NCI-H128 (cell line): ENCODE data around the gene CCDC69.
"Not testable (repeated sequence)": the region's sequence is repeated elsewhere in the genome, so short reads cannot be mapped to it uniquely, and the experiment has no call there.

Experiments
- DNase-seq: peaks from one replicate; lab custom pipeline; 2025; ENCODE audit not compliant: unreplicated experiment; lab: John Stamatoyannopoulos, UW

The CCDC69 gene

GRCh38 chr5:151223447-151224264 lies at the start of gene CCDC69:
TSS of gene CCDC69 (minus strand) at chr5:151224092. CDS start at chr5:151223970, 122 bp downstream.
- no peak for DNase-seq

DNA sequence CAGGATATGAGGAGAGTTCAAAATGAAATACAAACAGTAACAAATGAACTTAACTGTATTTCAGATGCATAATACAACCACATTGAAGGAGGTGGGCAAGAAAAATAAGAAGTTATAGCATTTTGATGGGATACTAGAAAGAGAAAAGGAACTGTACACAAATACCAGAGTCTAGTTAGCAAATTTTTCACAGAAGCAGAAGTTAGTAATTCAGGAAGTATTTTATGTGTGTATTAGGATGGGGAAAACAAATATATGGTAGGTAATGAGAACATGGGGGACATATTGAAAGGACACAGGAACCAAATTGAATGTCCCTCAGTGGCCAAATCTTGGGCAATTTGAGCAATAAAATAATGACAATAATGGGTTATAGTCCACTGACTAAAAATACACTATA lies 47.4 kb upstream of the CCDC69 start:
- DNase-seq, result no peak

GRCh38 chr5:151270599-151270998 lies 46.7 kb upstream of the CCDC69 start:
- DNase-seq, result no peak

GRCh38 chr5:151267491-151268260 lies 43.8 kb upstream of the CCDC69 start:
- no peak for DNase-seq

GRCh38 chr5:151264113-151264512 lies 40.2 kb upstream of the CCDC69 start:
- DNase-seq, result no peak

- DNase-seq, result no peak
These were observed 38.6 kb upstream of the CCDC69 start for GRCh38 chr5:151262532-151262931.

DNA sequence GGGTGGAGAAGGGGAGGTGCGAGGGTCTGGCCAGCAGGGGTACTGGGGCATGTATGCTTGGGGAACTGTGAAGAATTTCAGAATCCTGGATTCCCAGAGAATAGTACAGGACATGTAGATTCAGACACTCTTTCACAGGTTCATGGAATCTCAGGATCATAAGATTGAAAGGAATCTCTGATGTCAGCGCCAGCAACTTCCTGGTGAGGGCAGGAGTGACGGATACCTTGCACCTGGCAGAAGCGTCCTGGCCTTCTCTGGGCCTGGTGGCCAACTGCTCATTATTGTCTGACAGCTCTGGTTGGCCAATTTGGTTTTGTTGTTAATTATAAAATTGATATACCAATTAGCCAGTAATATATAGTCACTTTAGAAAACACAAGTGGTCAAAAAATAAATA lies 36.0 kb upstream of the CCDC69 start:
- DNase-seq, result no peak

DNA sequence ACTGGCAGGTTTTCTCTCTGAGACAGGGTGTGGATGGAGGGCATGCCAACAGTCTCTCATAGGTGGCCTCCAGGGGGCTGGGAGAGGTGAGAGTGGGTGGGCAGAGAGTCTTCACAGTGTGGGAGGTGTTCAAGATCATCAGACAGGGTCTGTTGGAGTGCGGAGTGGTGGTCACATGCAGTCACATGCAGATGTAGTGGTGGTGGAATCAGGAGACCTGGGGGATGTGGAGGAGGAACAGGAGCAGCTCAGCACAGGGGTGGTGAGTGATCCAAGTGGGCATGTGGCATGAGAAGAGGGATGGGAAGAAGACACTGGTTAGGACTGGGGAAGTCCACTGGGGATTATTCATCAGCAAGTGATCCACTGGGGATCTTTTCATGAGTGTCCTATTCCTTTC lies 34.9 kb upstream of the CCDC69 start:
- no peak for DNase-seq

GRCh38 chr5:151258201-151258611 lies 34.3 kb upstream of the CCDC69 start:
- no peak for DNase-seq

GRCh38 chr5:151257731-151258181 lies 33.9 kb upstream of the CCDC69 start:
- DNase-seq, result no peak

DNA sequence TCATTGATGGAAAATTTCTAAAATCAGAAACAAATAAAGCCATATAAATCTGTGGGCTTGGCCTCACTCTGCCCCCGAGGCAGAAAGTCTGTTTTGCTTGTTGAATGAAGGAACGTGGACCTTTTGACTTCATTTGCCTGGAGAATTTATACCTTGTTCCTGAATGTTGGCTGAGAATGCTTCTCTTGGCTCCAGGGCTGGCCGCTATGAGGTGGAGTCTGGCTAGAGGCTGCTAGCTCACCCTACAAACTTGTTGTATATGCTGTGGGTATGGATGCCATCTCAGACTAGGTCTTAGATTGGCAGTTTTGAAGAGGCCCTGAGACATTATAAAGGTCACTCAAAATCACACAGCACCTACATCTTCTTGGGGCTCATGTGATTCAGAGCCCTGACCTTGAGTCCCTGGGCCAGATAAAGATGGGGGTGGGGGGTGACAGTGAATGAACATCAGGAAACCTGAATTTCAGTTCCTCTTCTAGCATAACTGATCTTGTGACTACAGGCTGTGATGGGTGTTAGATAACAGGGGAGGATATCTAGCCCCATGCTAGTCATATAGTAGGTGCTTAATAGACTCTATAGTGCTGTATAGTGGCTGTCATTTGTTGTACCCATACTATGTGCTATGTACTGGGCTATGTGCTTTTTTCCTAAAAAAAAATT lies 31.9 kb upstream of the CCDC69 start:
- no peak for DNase-seq

GRCh38 chr5:151254990-151255389 lies 31.1 kb upstream of the CCDC69 start:
- DNase-seq, result not testable (repeated sequence)

GRCh38 chr5:151254556-151254955 lies 30.7 kb upstream of the CCDC69 start:
- no peak for DNase-seq

DNA sequence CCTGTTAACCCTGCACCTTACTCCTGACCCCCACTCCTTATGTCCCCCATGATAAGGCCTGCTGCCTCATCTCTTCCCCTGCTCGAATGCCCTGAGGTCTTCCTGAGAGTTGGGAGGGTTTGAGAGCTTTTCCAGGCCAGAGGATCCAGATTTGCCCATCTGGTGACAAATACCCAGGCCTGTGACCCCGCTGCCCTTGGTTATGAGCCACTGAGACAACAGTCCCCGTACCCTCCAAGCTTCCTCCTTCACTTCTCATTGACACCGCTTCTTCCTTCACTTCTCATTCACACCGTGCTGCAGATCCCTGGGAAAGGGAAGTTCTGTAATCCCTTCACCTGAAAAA lies 29.7 kb upstream of the CCDC69 start:
- no peak for DNase-seq

DNA sequence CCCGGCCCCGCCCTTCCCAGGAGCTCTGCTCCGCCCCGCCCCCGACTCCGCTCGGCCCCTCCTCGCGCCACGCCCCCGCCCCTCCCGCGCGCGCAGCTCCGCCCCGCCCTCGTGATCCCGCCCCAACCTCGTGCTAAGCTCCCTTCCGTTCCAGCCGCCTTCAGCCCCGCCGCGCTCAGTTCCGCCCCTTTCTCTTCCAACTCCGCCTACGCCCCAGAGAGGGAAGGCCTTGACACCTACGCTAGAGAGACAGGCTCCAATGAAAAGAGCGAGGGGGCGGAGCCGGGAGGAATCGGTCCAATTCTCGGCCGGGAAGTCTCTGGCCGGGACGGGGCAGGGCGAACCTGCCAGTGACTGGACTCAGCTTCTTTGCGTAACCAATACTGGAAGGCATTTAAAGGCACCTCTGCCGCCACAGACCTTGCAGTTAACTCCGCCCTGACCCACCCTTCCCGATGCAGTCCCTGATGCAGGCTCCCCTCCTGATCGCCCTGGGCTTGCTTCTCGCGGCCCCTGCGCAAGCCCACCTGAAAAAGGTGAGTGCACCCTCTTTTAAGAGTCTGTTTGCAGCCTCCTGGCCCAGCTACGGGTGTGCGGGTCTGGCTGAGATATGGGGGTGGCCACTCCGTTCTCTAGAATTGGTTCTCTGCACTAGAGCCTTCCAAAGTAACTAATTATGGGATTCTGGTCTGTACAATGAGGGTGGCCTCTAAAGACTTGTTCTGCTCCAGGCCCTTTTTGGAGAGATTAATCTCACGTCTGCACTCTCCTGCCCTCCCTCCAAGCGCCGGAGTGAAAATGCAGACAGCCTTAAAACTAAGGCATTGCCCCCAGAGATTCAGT lies 29.1 kb upstream of the CCDC69 start, which contains the start of gene GM2A:
Gene GM2A (plus strand): TSS at position 424 of the 843 bp plus-strand sequence. CDS start 32 bp downstream, at position 456.
- DNase-seq, result peak; percentile 88

DNA sequence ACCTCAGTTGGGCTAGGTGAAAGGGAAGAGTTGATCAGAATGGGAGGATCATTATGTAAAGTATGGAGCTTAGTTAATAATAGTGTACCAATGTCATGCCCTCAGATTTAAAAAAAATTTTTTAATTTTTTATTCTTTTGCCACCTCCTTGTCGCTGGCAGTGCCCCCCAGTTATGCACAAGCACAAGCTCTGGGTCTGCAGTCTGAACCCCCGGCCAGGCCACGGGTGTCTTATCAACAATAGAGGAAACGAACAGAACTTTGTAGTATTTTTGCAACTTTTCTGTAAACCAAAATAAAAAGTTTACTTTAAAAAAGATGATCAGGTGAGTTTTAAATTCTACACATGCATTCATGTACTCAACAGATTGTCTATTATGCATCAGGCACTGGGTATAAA lies 27.7 kb upstream of the CCDC69 start:
- no peak for DNase-seq

DNA sequence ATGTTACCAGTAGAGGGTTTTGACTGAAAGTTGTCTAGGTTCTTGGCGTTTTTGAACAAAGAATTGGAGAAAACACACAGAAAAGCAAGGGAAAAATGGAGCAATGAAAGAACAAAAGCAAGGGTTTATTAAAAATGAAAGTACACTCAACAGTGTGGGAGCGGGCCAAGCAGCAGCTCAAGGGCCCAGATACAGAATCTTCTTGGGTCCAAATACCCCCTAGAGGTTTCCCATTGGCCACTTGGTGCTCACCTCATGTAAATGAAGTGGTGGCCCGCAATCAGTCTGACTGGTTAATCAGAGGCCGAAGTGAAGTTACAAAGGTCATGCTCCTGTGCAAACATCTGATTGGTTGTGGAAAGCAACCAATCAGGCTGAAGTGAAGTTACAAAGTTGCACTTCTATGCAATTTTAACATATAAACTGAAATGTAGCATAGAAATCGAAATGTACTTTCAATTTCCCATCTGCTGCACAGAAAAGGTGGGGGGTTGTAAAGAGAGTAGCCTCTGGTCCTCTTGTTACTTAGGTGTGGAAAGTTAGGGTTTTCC lies 27.2 kb upstream of the CCDC69 start:
- no peak for DNase-seq

DNA sequence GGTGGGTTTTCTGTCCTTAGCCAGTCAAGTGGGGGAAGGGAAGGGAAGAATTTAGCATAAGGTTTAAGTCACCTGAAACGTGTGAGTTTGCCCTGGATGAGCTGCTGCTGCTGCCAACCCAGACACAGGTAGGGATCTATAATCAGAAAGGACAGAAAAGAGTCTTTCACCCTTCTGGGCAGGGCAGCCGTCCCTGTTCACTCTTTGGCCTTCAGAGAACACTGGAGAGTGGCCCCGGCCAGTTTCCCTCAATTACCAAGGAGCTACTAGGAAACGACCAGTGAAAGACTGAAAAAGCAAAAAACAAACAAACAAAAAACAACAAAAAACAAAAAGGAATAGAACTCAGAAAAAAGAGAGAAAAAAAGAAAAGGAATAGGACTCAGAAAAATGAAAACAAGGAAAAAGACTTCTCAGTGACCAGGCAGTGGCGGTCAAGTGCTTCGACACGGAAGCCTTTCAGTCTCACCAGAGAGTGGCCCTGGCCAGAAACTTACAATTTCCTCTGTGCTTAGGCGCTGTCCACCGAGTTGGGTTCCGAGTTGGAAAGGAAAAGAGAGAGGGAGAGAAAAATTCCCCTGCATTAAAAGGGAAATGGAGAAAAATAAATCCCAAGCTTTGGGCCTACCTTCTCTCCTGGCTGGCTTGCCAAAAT lies 26.6 kb upstream of the CCDC69 start:
- no peak for DNase-seq

- no peak for DNase-seq
These were observed 25.4 kb upstream of the CCDC69 start for GRCh38 chr5:151249281-151249680.

DNA sequence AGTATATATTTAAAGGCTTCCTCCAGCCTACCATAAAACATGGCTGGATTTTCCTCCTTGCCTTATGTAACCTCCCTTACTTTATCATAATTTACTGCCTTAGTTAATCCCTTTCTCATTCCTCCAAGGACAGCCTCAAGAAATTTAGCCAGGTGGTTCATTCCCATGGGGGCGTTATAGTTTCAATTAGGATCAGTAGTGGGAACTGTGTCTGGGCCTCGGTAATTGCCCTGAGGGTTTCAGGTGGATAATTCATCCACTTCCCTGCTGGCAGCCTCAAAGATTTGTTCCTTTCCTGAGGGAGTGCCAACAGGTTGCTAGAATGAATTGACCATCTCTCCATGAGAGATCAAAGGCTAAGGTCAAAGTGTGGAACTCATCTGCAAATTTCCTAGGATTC lies 24.8 kb upstream of the CCDC69 start:
- DNase-seq, result no peak
